IMR-90 (cell line): ENCODE measurements around the gene SERPINF2. TPM values are rescaled to one million over a fixed set of nuclear protein-coding genes. Genes with fewer than 3 reads are reported as not detected.

ENCODE experiments used
- ATAC-seq: fragments of 200-7000 bp; cut with Tn5 transposase; 2 replicates; pipeline ENCODE4 v1.9.1; 2020; ENCODE audit warnings: low read depth, mild to moderate bottlenecking, moderate library complexity
- BruUV-seq: library from RNA; stranded (reverse); fragments of 400-500 nt; replicated peaks from 2 replicates; lab custom pipeline; 2021; lab: Mats Ljungman, UMichigan
- CTCF ChIA-PET: fragments of 300-600 bp; formaldehyde crosslinking; extraction: SDS; loops from one replicate; lab custom pipeline; 2021; ENCODE audit warnings: antibody characterized with exemption; lab: Yijun Ruan, JAX
- POLR2A ChIA-PET: fragments of 300-600 bp; sonication (Branson Sonifier 250); formaldehyde crosslinking; loops from one replicate; lab custom pipeline; 2022; ENCODE audit warnings: antibody characterized with exemption; ENCODE audit not compliant: unreplicated experiment; lab: Charles Lee
- DNase-seq: peaks from one replicate; pipeline ENCODE4 v3.0.0; 2013
- H2AFZ ChIP-seq: replicated peaks from 2 replicates; pipeline ENCODE3; 2013; ENCODE audit warnings: low read length, mild to moderate bottlenecking; ENCODE audit not compliant: poor library complexity
- H2AK5ac ChIP-seq: 2 replicates; pipeline ENCODE4 v1.6.1; 2013; ENCODE audit warnings: low read depth, low read length, inconsistent platforms
- H2AK9ac ChIP-seq: replicated peaks from 2 replicates; pipeline ENCODE3; 2013; ENCODE audit warnings: mild to moderate bottlenecking, low read depth, low read length, moderate library complexity; ENCODE audit not compliant: poor library complexity
- H2BK120ac ChIP-seq: 2 replicates; pipeline ENCODE4 v1.6.1; 2013; ENCODE audit warnings: low read depth, low read length, inconsistent platforms
- H2BK15ac ChIP-seq: 3 replicates; pipeline ENCODE4 v1.6.1; 2013; ENCODE audit warnings: low read depth, low read length, inconsistent platforms
- H2BK20ac ChIP-seq: 2 replicates; pipeline ENCODE4 v1.6.1; 2013; ENCODE audit warnings: low read depth, mild to moderate bottlenecking, inconsistent platforms, low read length, moderate library complexity
- H2BK5ac ChIP-seq: 2 replicates; pipeline ENCODE4 v1.6.1; 2013; ENCODE audit warnings: mild to moderate bottlenecking, low read depth, low read length, inconsistent platforms; ENCODE audit not compliant: poor library complexity, severe bottlenecking
- H3K14ac ChIP-seq: replicated peaks from 2 replicates; pipeline ENCODE4 v1.6.1; 2013; ENCODE audit warnings: low read depth, low read length, inconsistent platforms
- H3K18ac ChIP-seq: 2 replicates; pipeline ENCODE4 v1.6.1; 2013; ENCODE audit warnings: low read depth, low read length, control low read depth
- H3K23ac ChIP-seq: 2 replicates; pipeline ENCODE4 v1.6.1; 2013; ENCODE audit warnings: low read depth, low read length, inconsistent platforms
- H3K27ac ChIP-seq: 2 replicates; pipeline ENCODE4 v1.5.1; 2013; ENCODE audit warnings: mild to moderate bottlenecking, control low read depth, low read length; ENCODE audit not compliant: insufficient read depth
- H3K27me3 ChIP-seq: 2 replicates; pipeline ENCODE4 v1.6.1; 2013; ENCODE audit warnings: low read length; ENCODE audit not compliant: control insufficient read depth, insufficient read depth
- H3K36me3 ChIP-seq: 2 replicates; pipeline ENCODE4 v1.6.1; 2013; ENCODE audit warnings: low read length, mixed read lengths; ENCODE audit not compliant: control insufficient read depth, insufficient read depth
- H3K4ac ChIP-seq: 2 replicates; pipeline ENCODE4 v1.6.1; 2013; ENCODE audit warnings: low read depth, low read length, inconsistent platforms
- H3K4me1 ChIP-seq: 2 replicates; pipeline ENCODE4 v1.6.1; 2013; ENCODE audit warnings: low read length, mixed read lengths; ENCODE audit not compliant: control insufficient read depth, insufficient read depth
- H3K4me2 ChIP-seq: 2 replicates; pipeline ENCODE4 v1.6.1; 2013; ENCODE audit warnings: low read depth, mild to moderate bottlenecking, control low read depth, low read length, moderate library complexity
- H3K4me3 ChIP-seq: 2 replicates; pipeline ENCODE4 v1.5.1; 2013; ENCODE audit warnings: low read depth, mild to moderate bottlenecking, control low read depth, low read length, moderate library complexity; ENCODE audit not compliant: insufficient read depth
- H3K56ac ChIP-seq: 2 replicates; pipeline ENCODE4 v1.6.1; 2013; ENCODE audit warnings: low read length, inconsistent platforms; ENCODE audit not compliant: insufficient read depth; ENCODE audit errors: extremely low read depth
- H3K79me1 ChIP-seq, 2 experiments: 2 replicates each; pipeline ENCODE4 v1.6.1; 2013; ENCODE audit warnings: low read length in 2 of 2, inconsistent platforms in 1 of 2, low read depth in 1 of 2
- H3K9ac ChIP-seq: 2 replicates; pipeline ENCODE4 v1.6.1; 2013; ENCODE audit warnings: low read depth, low read length, control low read depth
- H3K9me1 ChIP-seq: 2 replicates; pipeline ENCODE4 v1.6.1; 2013; ENCODE audit warnings: low read length, inconsistent platforms; ENCODE audit not compliant: insufficient read depth
- H3K9me3 ChIP-seq: 2 replicates; pipeline ENCODE4 v1.6.1; 2013; ENCODE audit warnings: low read length; ENCODE audit not compliant: control insufficient read depth, insufficient read depth
- H4K20me1 ChIP-seq: 2 replicates; pipeline ENCODE4 v1.6.1; 2013; ENCODE audit warnings: low read length, inconsistent platforms; ENCODE audit not compliant: insufficient read depth
- H4K5ac ChIP-seq: 2 replicates; pipeline ENCODE4 v1.6.1; 2013; ENCODE audit warnings: mild to moderate bottlenecking, low read depth, low read length, control low read depth
- H4K8ac ChIP-seq, 2 experiments: 2 replicates each; pipeline ENCODE4 v1.6.1; 2013; ENCODE audit warnings: low read depth in 2 of 2, low read length in 2 of 2, control low read depth in 1 of 2, inconsistent platforms in 1 of 2
- H4K91ac ChIP-seq: 2 replicates; pipeline ENCODE4 v1.6.1; 2013; ENCODE audit warnings: low read depth, low read length, inconsistent platforms; ENCODE audit not compliant: insufficient read depth
- BHLHE40 ChIP-seq: fragments of 150-350 bp; IDR thresholded peaks from 2 replicates; pipeline ENCODE4 v1.6.1; 2016; ENCODE audit warnings: mild to moderate bottlenecking, low read depth, low read length
- CEBPB ChIP-seq: IDR thresholded peaks from 2 replicates; pipeline ENCODE4 v1.6.1; 2012; ENCODE audit warnings: low read depth, low read length, improper control_type of control experiment
- CHD1 ChIP-seq: IDR thresholded peaks from 2 replicates; pipeline ENCODE4 v1.6.1; 2012; ENCODE audit warnings: low read depth, low read length, improper control_type of control experiment
- FOS ChIP-seq: fragments of 150-350 bp; IDR thresholded peaks from 2 replicates; pipeline ENCODE4 v1.6.1; 2016; ENCODE audit warnings: low read depth, low read length
- MAFK ChIP-seq: IDR thresholded peaks from 2 replicates; pipeline ENCODE4 v1.6.1; 2012; ENCODE audit warnings: low read depth, low read length, improper control_type of control experiment
- MAZ ChIP-seq: IDR thresholded peaks from 2 replicates; pipeline ENCODE4 v1.6.1; 2012; ENCODE audit warnings: low read depth, mild to moderate bottlenecking, low read length, improper control_type of control experiment, moderate library complexity, borderline replicate concordance
- MXI1 ChIP-seq: IDR thresholded peaks from 2 replicates; pipeline ENCODE4 v1.6.1; 2012; ENCODE audit warnings: low read depth, mild to moderate bottlenecking, low read length, moderate library complexity, borderline replicate concordance
- NFE2L2 ChIP-seq: fragments of 150-350 bp; IDR thresholded peaks from 2 replicates; pipeline ENCODE4 v1.6.1; 2016; ENCODE audit warnings: low read depth, mild to moderate bottlenecking, low read length
- POLR2A ChIP-seq: IDR thresholded peaks from 2 replicates; pipeline ENCODE4 v1.6.1; 2012; ENCODE audit warnings: mild to moderate bottlenecking, low read depth, low read length
- RAD21 ChIP-seq: IDR thresholded peaks from 2 replicates; pipeline ENCODE4 v1.6.1; 2012; ENCODE audit warnings: low read length, improper control_type of control experiment
- RCOR1 ChIP-seq: IDR thresholded peaks from 2 replicates; pipeline ENCODE4 v1.6.1; 2012; ENCODE audit warnings: mild to moderate bottlenecking, low read length, improper control_type of control experiment; ENCODE audit not compliant: insufficient replicate concordance
- RFX5 ChIP-seq: IDR thresholded peaks from 2 replicates; pipeline ENCODE4 v1.8.0; 2012; ENCODE audit warnings: low read depth, mild to moderate bottlenecking, low read length, moderate library complexity
- SMC3 ChIP-seq: fragments of 150-350 bp; IDR thresholded peaks from 2 replicates; pipeline ENCODE4 v1.6.1; 2016; ENCODE audit warnings: low read depth, mild to moderate bottlenecking, antibody characterized with exemption, low read length, moderate library complexity
- USF2 ChIP-seq: fragments of 150-350 bp; IDR thresholded peaks from 2 replicates; pipeline ENCODE4 v1.6.1; 2017; ENCODE audit warnings: mild to moderate bottlenecking, antibody characterized with exemption, low read length, low read depth
- WGBS, 2 experiments: methylation state at CpG; one replicate each; pipeline versions ENCODE4 v1.1.5 to v1.1.7; 2013; ENCODE audit warnings: missing lambda C conversion rate in 2 of 2; ENCODE audit not compliant: insufficient read length in 1 of 2; ENCODE audit errors: extremely low coverage in 2 of 2; 5-methylcytosine and 5-hydroxymethylcytosine counted together
- dilution Hi-C: fragments of 300-500 bp; cut with HindIII; formaldehyde crosslinking; loops from one replicate; pipeline ENCODE4 v1.14.3; 2018; ENCODE audit warnings: low sequenced_read_pairs; ENCODE audit not compliant: unreplicated experiment
- in situ Hi-C: fragments of 300-500 bp; cut with MboI; formaldehyde crosslinking; loops from 3 replicates; pipeline ENCODE4 v1.14.3; 2019; ENCODE audit warnings: low sequenced_read_pairs, inconsistent platforms, mixed read lengths
- intact Hi-C: fragments of 100-400 bp; cut with micrococcal nuclease; formaldehyde crosslinking; loops from 2 replicates; pipeline ENCODE4 v1.10.0; 2022
- polyA plus RNA-seq, 3 experiments: library from polyadenylated mRNA; depleted of rRNA; stranded (reverse); fragments of >200 nt; gene quantifications; 2 replicates each; pipeline ENCODE4 v1.2.3, GENCODE V29; 2012; ENCODE audit warnings: low replicate concordance in 1 of 3
- total RNA-seq: library from RNA; depleted of rRNA; stranded (reverse); fragments of >200 nt; gene quantifications from 2 replicates; pipeline ENCODE4 v1.2.3, GENCODE V29; 2012
- TF ChIP-seq, protein P1 (sequence below): conservative IDR thresholded peaks from 2 replicates; pipeline ENCODE4 v1.5.1; 2012; ENCODE audit warnings: mild to moderate bottlenecking, low read depth, low read length, improper control_type of control experiment
- TF ChIP-seq, protein P2 (sequence below): fragments of 150-350 bp; IDR thresholded peaks from 2 replicates; pipeline ENCODE4 v1.6.1; 2016; ENCODE audit warnings: low read depth, mild to moderate bottlenecking, low read length, moderate library complexity, borderline replicate concordance

Gene SERPINF2
- total and polyA plus RNA-seq, 2 of the 4 experiments (the other 2 are of a cell fraction) = not detected

- Histone ChIP-seq H4K5ac (no peak overlapping the region), H3K79me1 (peaks cover 0 to 8% of the 10 kb centered on the region in 2 experiments; a peak in 1 of 4 replicates), H3K9me3 (no peaks in the 10 kb centered on the region), H3K4me2 (no peak overlapping the region), H4K20me1 (no peaks in the 10 kb centered on the region), H4K91ac (no peak overlapping the region), H2AFZ (peak overlapping the region; percentile 14), H3K18ac (no peak overlapping the region), H3K56ac (no peak overlapping the region), H3K36me3 (peaks cover 18% of the 10 kb centered on the region), H2BK20ac (no peak overlapping the region), H3K4me3 (no peak overlapping the region), H3K14ac (no peak overlapping the region), H3K4me1 (peaks cover 8% of the 10 kb centered on the region), H3K23ac (no peak overlapping the region), H3K9me1 (peaks cover 5% of the 10 kb centered on the region; the same call in 1 of the 2 replicates), H3K27me3 (no peaks in the 10 kb centered on the region), H2BK120ac (no peak overlapping the region), H3K27ac (no peak overlapping the region), H3K9ac (no peak overlapping the region), H3K4ac (peak overlapping the region; percentile 59; the same call in 1 of the 2 replicates), H2BK5ac (peak overlapping the region; percentile 48), H2BK15ac (no peak overlapping the region), H4K8ac (no peak overlapping the region), H2AK5ac (no peak overlapping the region; the same call in 1 of the 2 replicates), H2AK9ac (peak overlapping the region; percentile 61)
- dilution Hi-C loops = no loop called here
- no TSS peak for BruUV-seq
- CTCF ChIA-PET = no interaction called here
- no peak for ATAC-seq
- WGBS, 2 experiments = 94% methylated on average over 11 of the region's 17 CpGs; no CpG with 5 or more reads in 1 of the 2 experiments
- TF ChIP-seq MXI1 = no peak
- TF ChIP-seq FOS = no peak
- no peak for TF ChIP-seq RCOR1
- no peak for TF ChIP-seq RFX5
- no peak for TF ChIP-seq SMC3
- TF ChIP-seq POLR2A = no peak
- no peak for TF ChIP-seq MAFK
- TF ChIP-seq RAD21 = no peak
- no peak for TF ChIP-seq USF2
- no peak for TF ChIP-seq CEBPB
- no peak for TF ChIP-seq MAZ
- TF ChIP-seq, protein P1, sequence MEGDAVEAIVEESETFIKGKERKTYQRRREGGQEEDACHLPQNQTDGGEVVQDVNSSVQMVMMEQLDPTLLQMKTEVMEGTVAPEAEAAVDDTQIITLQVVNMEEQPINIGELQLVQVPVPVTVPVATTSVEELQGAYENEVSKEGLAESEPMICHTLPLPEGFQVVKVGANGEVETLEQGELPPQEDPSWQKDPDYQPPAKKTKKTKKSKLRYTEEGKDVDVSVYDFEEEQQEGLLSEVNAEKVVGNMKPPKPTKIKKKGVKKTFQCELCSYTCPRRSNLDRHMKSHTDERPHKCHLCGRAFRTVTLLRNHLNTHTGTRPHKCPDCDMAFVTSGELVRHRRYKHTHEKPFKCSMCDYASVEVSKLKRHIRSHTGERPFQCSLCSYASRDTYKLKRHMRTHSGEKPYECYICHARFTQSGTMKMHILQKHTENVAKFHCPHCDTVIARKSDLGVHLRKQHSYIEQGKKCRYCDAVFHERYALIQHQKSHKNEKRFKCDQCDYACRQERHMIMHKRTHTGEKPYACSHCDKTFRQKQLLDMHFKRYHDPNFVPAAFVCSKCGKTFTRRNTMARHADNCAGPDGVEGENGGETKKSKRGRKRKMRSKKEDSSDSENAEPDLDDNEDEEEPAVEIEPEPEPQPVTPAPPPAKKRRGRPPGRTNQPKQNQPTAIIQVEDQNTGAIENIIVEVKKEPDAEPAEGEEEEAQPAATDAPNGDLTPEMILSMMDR = no peak
- TF ChIP-seq CHD1 = no peak
- TF ChIP-seq, protein P2, sequence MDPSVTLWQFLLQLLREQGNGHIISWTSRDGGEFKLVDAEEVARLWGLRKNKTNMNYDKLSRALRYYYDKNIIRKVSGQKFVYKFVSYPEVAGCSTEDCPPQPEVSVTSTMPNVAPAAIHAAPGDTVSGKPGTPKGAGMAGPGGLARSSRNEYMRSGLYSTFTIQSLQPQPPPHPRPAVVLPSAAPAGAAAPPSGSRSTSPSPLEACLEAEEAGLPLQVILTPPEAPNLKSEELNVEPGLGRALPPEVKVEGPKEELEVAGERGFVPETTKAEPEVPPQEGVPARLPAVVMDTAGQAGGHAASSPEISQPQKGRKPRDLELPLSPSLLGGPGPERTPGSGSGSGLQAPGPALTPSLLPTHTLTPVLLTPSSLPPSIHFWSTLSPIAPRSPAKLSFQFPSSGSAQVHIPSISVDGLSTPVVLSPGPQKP = no peak
- no peak for TF ChIP-seq BHLHE40
- no peak for TF ChIP-seq NFE2L2
- intact Hi-C loops = no loop called here
- DNase-seq = no peak
- POLR2A ChIA-PET = no interaction called here
- in situ Hi-C loops = no loop called here
Observed at GRCh38 chr17:1735834-1736347, 6.8 kb upstream of the SERPINF2 start.
